22Rv1 (cell line): ENCODE results near the gene FAM47E.

Experiments used
- CTCF ChIP-seq: fragments of 450-650 bp; IDR thresholded peaks from 2 replicates; pipeline ENCODE4 v1.5.1; 2017; ENCODE audit warnings: mild to moderate bottlenecking
- ZFX ChIP-seq: fragments of 450-650 bp; IDR thresholded peaks from 2 replicates; pipeline ENCODE4 v1.6.1; 2017; ENCODE audit warnings: antibody characterized with exemption, borderline replicate concordance

- TF ChIP-seq CTCF (no peak), ZFX (no peak)
Observed at GRCh38 chr4:76233083-76233482, 18.4 kb upstream of the FAM47E start.
